HG02623 (cell line): ENCODE results near the gene SPACA5.
"Not testable (repeated sequence)": the region's sequence is repeated elsewhere in the genome, so short reads cannot be mapped to it uniquely, and the experiment has no call there.

ENCODE experiments used
- ATAC-seq: cut with Tn5 transposase; IDR thresholded peaks from one replicate; pipeline ENCODE4 v1.9.1; 2021; ENCODE audit warnings: moderate library complexity; ENCODE audit not compliant: unreplicated experiment

The SPACA5 gene

GRCh38 chrX:48006688-48007087 is at the start of gene SPACA5:
SPACA5 (plus strand) TSS chrX:48006988; CDS start chrX:48007803, 815 bp downstream.
- ATAC-seq: not testable (repeated sequence)

- not testable (repeated sequence) for ATAC-seq
These were observed 48.6 kb upstream of the SPACA5 start for GRCh38 chrX:47958206-47958605.

GRCh38 chrX:47958761-47959342 is 47.9 kb upstream of the SPACA5 start:
- no peak for ATAC-seq

- no peak for ATAC-seq
These were observed 46.4 kb upstream of the SPACA5 start for GRCh38 chrX:47960406-47960805.

- not testable (repeated sequence) for ATAC-seq
These were observed 45.0 kb upstream of the SPACA5 start for GRCh38 chrX:47961830-47962229.

GRCh38 chrX:47965526-47965925 is 41.3 kb upstream of the SPACA5 start:
- not testable (repeated sequence) for ATAC-seq

- ATAC-seq: no peak
These were observed 33.6 kb upstream of the SPACA5 start for GRCh38 chrX:47973235-47973634.

- ATAC-seq: no peak
These were observed 30.3 kb upstream of the SPACA5 start for GRCh38 chrX:47976254-47977151.

- no peak for ATAC-seq
These were observed 15.3 kb upstream of the SPACA5 start for GRCh38 chrX:47991263-47992094.

GRCh38 chrX:47992095-47992380 is 14.8 kb upstream of the SPACA5 start:
- ATAC-seq: no peak

- no peak for ATAC-seq
These were observed 14.1 kb upstream of the SPACA5 start for GRCh38 chrX:47992669-47993068.

GRCh38 chrX:48001260-48001659 is 5.5 kb upstream of the SPACA5 start:
- no peak for ATAC-seq

- no peak for ATAC-seq
These were observed 4.5 kb upstream of the SPACA5 start for GRCh38 chrX:48002319-48002718.

- no peak for ATAC-seq
These were observed 3.9 kb upstream of the SPACA5 start for GRCh38 chrX:48002929-48003328.

GRCh38 chrX:48003367-48003757 is 3.4 kb upstream of the SPACA5 start:
- ATAC-seq: no peak

- ATAC-seq: peak; percentile 92
These were observed 2.9 kb upstream of the SPACA5 start, which contains the start of gene ZNF182 for GRCh38 chrX:48003758-48004457. ZNF182 (minus strand) TSS chrX:48003989; CDS start chrX:48002609, 1,380 bp downstream.

- not testable (repeated sequence) for ATAC-seq
These were observed 2.7 kb downstream of the SPACA5 start for GRCh38 chrX:48009445-48009960.

GRCh38 chrX:48016583-48017310 is 10.0 kb downstream of the SPACA5 start:
- ATAC-seq: not testable (repeated sequence)

GRCh38 chrX:48019892-48020291 is 13.1 kb downstream of the SPACA5 start:
- ATAC-seq: not testable (repeated sequence)

GRCh38 chrX:48020472-48020871 is 13.7 kb downstream of the SPACA5 start:
- ATAC-seq: not testable (repeated sequence)
